Measurements from ENCODE around the gene SREK1. TPM values are rescaled to one million over a fixed set of nuclear protein-coding genes. Genes with fewer than 3 reads are reported as not detected.

Gene SREK1
- total and polyA plus RNA-seq, 9 donors = 24.5 to 101 (median 54.0) TPM

GRCh38 chr5:66224274-66224673, 80.2 kb downstream of the SREK1 start:
- no peak overlapping the region for H3K27ac ChIP-seq
- no peak overlapping the region for H3K4me3 ChIP-seq
- no peaks in the 10 kb centered on the region for H3K27me3 ChIP-seq
- no peaks in the 10 kb centered on the region for H3K36me3 ChIP-seq
- no peak for DNase-seq
- no peaks in the 10 kb centered on the region for H3K4me1 ChIP-seq (ENCODE audit: insufficient read depth)
- WGBS, 3 donors = 87 to 93% (median 90%) methylated on average over 3 of the region's 3 CpGs
- H3K9me3 ChIP-seq = no peaks in the 10 kb centered on the region
- TF ChIP-seq EP300 (IDR thresholded peaks at IDR 0.05) (no peak), POLR2A (IDR thresholded peaks at IDR 0.05) (no peak), CTCF (IDR thresholded peaks at IDR 0.05) (no peak)
- intact Hi-C loops (cut with DNase I) = loop anchor here in 1 of 4 donors (5.0 kb wide), 1 partner anchor 37 kb away; no protein-coding TSS in a partner anchor

DNA sequence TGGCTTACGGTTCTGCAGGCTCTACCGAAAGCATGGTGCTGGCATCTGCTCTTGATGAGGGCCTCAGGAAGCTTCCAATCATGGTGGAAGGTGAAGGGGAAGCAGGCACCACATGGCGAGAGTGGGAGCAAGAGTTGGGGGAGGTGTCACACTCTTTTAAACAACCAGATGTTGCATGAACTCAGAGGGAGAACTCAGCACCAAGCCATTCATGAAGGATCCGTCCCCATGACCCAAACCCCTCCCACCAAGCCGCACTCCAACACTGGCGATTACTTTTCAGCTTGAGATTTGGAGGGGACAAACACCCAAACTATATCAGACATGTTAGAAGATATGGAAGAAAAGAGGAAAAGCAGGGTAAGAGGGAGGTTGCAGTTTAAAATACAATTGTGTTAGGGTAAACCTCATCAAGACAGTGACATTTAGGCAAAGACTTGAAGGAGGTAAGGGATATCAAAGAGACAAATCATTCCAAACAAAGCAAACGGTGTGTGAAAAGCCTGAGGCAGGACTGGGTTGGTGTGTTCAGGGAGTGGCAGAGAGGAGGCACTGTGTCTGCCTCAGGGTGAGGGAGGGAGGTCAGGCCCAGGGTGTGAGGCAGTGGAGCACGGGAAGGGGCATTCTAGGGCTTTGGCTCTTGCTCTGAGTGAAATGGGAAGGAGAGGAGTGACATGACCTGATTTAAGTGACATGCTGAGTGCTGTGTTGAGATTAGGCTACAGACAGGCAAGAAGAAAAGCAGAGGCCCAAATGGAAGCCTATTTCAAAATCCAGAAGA, 80.9 kb downstream of the SREK1 start:
- WGBS, 3 donors = 81 to 84% (median 83%) methylated on average over 8 of the region's 8 CpGs
- intact Hi-C loops (cut with DNase I) = loop anchor here in 1 of 4 donors (5.0 kb wide), 1 partner anchor 38 kb away; no protein-coding TSS in a partner anchor
- H3K36me3 ChIP-seq = no peaks in the 10 kb centered on the region

DNA sequence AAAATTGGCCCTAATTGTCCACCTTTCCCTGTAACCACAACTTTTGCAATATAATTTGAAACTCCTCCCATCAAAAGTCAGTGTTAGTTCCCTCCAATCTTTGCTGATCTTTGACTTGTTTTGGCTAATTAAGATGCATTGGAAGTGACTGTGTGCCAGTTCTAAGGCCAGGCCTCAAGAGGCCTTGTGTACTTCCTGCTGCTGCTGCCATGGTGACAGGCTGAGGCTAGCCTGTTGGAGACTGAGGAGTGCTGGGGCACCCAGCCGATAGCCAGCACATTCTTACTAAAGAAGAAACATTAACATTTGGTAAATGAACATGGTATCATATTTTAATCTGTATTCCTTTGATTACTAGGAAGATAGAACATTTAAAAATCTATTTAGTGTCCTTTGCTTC, 86.5 kb downstream of the SREK1 start:
- H3K4me1 ChIP-seq (ENCODE audit: insufficient read depth) = no peaks in the 10 kb centered on the region
- TF ChIP-seq POLR2A (IDR thresholded peaks at IDR 0.05) (no peak), EP300 (IDR thresholded peaks at IDR 0.05) (no peak), CTCF (IDR thresholded peaks at IDR 0.05) (no peak)

More for the DNA sequence above, 80.9 kb downstream of the SREK1 start:
- H3K9me3 ChIP-seq = no peaks in the 10 kb centered on the region
- no peak overlapping the region for H3K4me3 ChIP-seq
- TF ChIP-seq CTCF (IDR thresholded peaks at IDR 0.05) (no peak), POLR2A (IDR thresholded peaks at IDR 0.05) (no peak), EP300 (IDR thresholded peaks at IDR 0.05) (no peak)
- no peak overlapping the region for H3K27ac ChIP-seq
- no peaks in the 10 kb centered on the region for H3K27me3 ChIP-seq
- DNase-seq = no peak
- H3K4me1 ChIP-seq (ENCODE audit: insufficient read depth) = no peaks in the 10 kb centered on the region

GRCh38 chr5:66231508-66231907, 87.4 kb downstream of the SREK1 start:
- Histone ChIP-seq H3K4me3 (no peak overlapping the region), H3K27me3 (no peaks in the 10 kb centered on the region), H3K36me3 (no peaks in the 10 kb centered on the region), H3K27ac (no peak overlapping the region), H3K9me3 (no peaks in the 10 kb centered on the region), H3K4me1 (ENCODE audit: insufficient read depth) (no peaks in the 10 kb centered on the region)
- intact Hi-C loops (cut with DNase I) = no loop called here
- no peak for TF ChIP-seq POLR2A (IDR thresholded peaks at IDR 0.05)
- no peak for TF ChIP-seq CTCF (IDR thresholded peaks at IDR 0.05)
- TF ChIP-seq EP300 (IDR thresholded peaks at IDR 0.05) = no peak
- 73 to 81% (median 76%) methylated on average over 2 of the region's 2 CpGs for WGBS, 3 donors
- no peak for DNase-seq

More for the DNA sequence above, 86.5 kb downstream of the SREK1 start:
- H3K36me3 ChIP-seq = no peaks in the 10 kb centered on the region
- no peak for DNase-seq
- H3K9me3 ChIP-seq = no peaks in the 10 kb centered on the region
- intact Hi-C loops (cut with DNase I) = no loop called here
- no peaks in the 10 kb centered on the region for H3K27me3 ChIP-seq
- no peak overlapping the region for H3K4me3 ChIP-seq
- no peak overlapping the region for H3K27ac ChIP-seq
- 84 to 94% (median 88%) methylated on average over 1 of the region's 1 CpG for WGBS, 3 donors
